Suprapubic skin (tissue), 4 donors: ENCODE data around the gene ALOX15.

Source experiments
- EP300 ChIP-seq: sonication (generic); formaldehyde crosslinking; IDR thresholded peaks from one replicate; pipeline ENCODE4 v1.6.1; 2017; ENCODE audit warnings: antibody characterized with exemption
- POLR2A ChIP-seq, 2 donors: fragments of 450-650 bp; IDR thresholded peaks; one replicate each; pipeline ENCODE4 v1.6.1; 2017; ENCODE audit warnings: antibody characterized with exemption in 2 of 2, mild to moderate bottlenecking in 2 of 2, moderate library complexity in 2 of 2
- POLR2AphosphoS5 ChIP-seq, 3 donors: sonication (generic); formaldehyde crosslinking; IDR thresholded peaks; one replicate each; pipeline ENCODE4 v1.6.1; 2017; ENCODE audit warnings: antibody characterized with exemption in 3 of 3
- TF ChIP-seq, protein P1 (sequence below), 2 donors: fragments of 200-600 bp in 1 of 2; fragments of 450-650 bp in 1 of 2; sonication (generic) in 1 of 2; IDR thresholded peaks; one replicate each; pipeline ENCODE4 v1.5.1; 2016 to 2019; ENCODE audit warnings: antibody characterized with exemption in 2 of 2, mild to moderate bottlenecking in 1 of 2, moderate library complexity in 1 of 2

DNA sequence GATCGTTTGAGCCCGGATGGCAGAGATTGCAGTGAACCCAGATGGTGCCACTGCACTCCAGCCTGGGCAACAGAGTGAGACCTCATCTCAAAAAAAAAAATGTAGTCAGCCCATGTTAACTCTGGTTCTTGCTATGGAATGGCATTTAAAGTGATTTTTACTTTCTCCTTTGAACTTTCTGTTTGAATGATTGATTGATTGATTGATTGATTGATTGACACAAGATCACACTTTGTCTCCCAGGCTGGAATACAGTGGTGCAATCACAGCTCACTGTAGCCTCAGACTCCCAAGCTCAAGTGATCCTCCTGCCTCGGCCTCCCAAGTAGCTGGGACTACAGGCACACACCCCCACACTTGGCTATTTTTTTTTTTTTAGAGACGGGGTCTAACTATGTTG is 40.2 kb downstream of the ALOX15 start:
- TF ChIP-seq POLR2A (IDR thresholded peaks at IDR 0.05) (no peak), POLR2AphosphoS5 (IDR thresholded peaks at IDR 0.05) (no peak), EP300 (no peak)
- TF ChIP-seq, protein P1, sequence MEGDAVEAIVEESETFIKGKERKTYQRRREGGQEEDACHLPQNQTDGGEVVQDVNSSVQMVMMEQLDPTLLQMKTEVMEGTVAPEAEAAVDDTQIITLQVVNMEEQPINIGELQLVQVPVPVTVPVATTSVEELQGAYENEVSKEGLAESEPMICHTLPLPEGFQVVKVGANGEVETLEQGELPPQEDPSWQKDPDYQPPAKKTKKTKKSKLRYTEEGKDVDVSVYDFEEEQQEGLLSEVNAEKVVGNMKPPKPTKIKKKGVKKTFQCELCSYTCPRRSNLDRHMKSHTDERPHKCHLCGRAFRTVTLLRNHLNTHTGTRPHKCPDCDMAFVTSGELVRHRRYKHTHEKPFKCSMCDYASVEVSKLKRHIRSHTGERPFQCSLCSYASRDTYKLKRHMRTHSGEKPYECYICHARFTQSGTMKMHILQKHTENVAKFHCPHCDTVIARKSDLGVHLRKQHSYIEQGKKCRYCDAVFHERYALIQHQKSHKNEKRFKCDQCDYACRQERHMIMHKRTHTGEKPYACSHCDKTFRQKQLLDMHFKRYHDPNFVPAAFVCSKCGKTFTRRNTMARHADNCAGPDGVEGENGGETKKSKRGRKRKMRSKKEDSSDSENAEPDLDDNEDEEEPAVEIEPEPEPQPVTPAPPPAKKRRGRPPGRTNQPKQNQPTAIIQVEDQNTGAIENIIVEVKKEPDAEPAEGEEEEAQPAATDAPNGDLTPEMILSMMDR (IDR thresholded peaks at IDR 0.05) = no peak
